ENCODE results near the gene RAD51C.

GRCh38 chr17:58703916-58704286 is 11.5 kb downstream of the RAD51C start:
- no peak for TF ChIP-seq CTCF (conservative IDR thresholded peaks at IDR 0.05 in 1 of 2, IDR thresholded peaks at IDR 0.05 in 1 of 2; ENCODE audit: extremely low read depth in 1 of 2, insufficient read depth in 1 of 2, low read depth in 1 of 2, low read length in 2 of 2)
- TF ChIP-seq EZH2 (IDR thresholded peaks at IDR 0.05; ENCODE audit: borderline replicate concordance, low read length), result no peak
